HepG2 (cell line): Measurements from ENCODE around the gene CHP1. TPM values are rescaled to one million over a fixed set of nuclear protein-coding genes. Genes with fewer than 3 reads are reported as not detected.

Experiments used
- ATAC-seq: fragments of 200-7000 bp; cut with Tn5 transposase; 3 replicates; pipeline ENCODE4 v1.9.1; 2020; ENCODE audit warnings: mild to moderate bottlenecking, moderate library complexity
- BruUV-seq: library from RNA; stranded (reverse); fragments of 400-500 nt; replicated peaks from 2 replicates; lab custom pipeline; 2021; lab: Mats Ljungman, UMichigan
- CTCF ChIA-PET: fragments of 300-600 bp; formaldehyde crosslinking; extraction: SDS; loops from one replicate; lab custom pipeline; 2021; ENCODE audit warnings: low total read pairs, inconsistent platforms, low intra/inter-chr PET ratio; lab: Yijun Ruan, JAX
- POLR2A ChIA-PET: fragments of 350-600 bp; sonication (Branson Sonifier 250); formaldehyde crosslinking; loops from one replicate; lab custom pipeline; 2020; ENCODE audit warnings: antibody characterized with exemption, inconsistent platforms; lab: Yijun Ruan, JAX
- DNase-seq: peaks from one replicate; pipeline ENCODE4 v3.0.0-alpha.2; 2015; ENCODE audit warnings: low spot score
- FAIRE-seq: peaks from 3 replicates; lab custom pipeline; 2011; peaks lifted over from hg19 to GRCh38; lab: Jason Lieb, UNC
- H2AFZ ChIP-seq: one replicate; pipeline ENCODE4 v1.6.1; 2011; ENCODE audit warnings: low read length, inconsistent platforms
- H3K27ac ChIP-seq: fragments of 300-600 bp; 3 replicates; pipeline ENCODE4 v1.8.0; 2011; ENCODE audit warnings: mixed run types, mild to moderate bottlenecking, mixed read lengths, low read length, inconsistent platforms; ENCODE audit not compliant: insufficient read depth; ENCODE audit errors: extremely low read length
- H3K27me3 ChIP-seq, 2 experiments: fragments of 200-600 bp in 1 of 2; 2 replicates in 1 of 2; 3 replicates in 1 of 2; pipeline versions ENCODE4 v1.6.0 to v1.8.0; 2011; ENCODE audit warnings: low read length in 2 of 2, mild to moderate bottlenecking in 2 of 2, moderate library complexity in 2 of 2, inconsistent platforms in 1 of 2; ENCODE audit not compliant: insufficient read depth in 2 of 2, control insufficient read depth in 1 of 2
- H3K36me3 ChIP-seq, 2 experiments: fragments of 200-600 bp in 1 of 2; replicated peaks in 1 of 2; 2 replicates in 1 of 2; 3 replicates in 1 of 2; pipeline versions ENCODE4 v1.5.1 to v1.8.0; 2011; ENCODE audit warnings: low read length in 2 of 2, inconsistent platforms in 1 of 2; ENCODE audit not compliant: insufficient read depth in 2 of 2, control insufficient read depth in 1 of 2
- H3K4me1 ChIP-seq: 2 replicates; pipeline ENCODE4 v1.5.1; 2012; ENCODE audit warnings: low read length, inconsistent platforms; ENCODE audit not compliant: insufficient read depth
- H3K4me2 ChIP-seq: 2 replicates; pipeline ENCODE4 v1.6.0; 2011; ENCODE audit warnings: low read depth, low read length, inconsistent platforms
- H3K4me3 ChIP-seq, 3 experiments: fragments of 200-600 bp in 1 of 3; sonication (generic), shearing (Covaris generic) in 1 of 3; replicated peaks in 1 of 3; 2 replicates each; pipeline ENCODE4 v1.5.1; 2011 to 2016; ENCODE audit warnings: low read length in 3 of 3, inconsistent platforms in 2 of 3, low read depth in 2 of 3, mild to moderate bottlenecking in 2 of 3, control low read depth in 1 of 3, mixed read lengths in 1 of 3; ENCODE audit not compliant: insufficient read depth in 1 of 3
- H3K79me2 ChIP-seq: one replicate; pipeline ENCODE4 v1.6.1; 2011; ENCODE audit warnings: low read length, inconsistent platforms; ENCODE audit not compliant: insufficient read depth
- H3K9ac ChIP-seq: 2 replicates; pipeline ENCODE4 v1.6.0; 2011; ENCODE audit warnings: mild to moderate bottlenecking, low read depth, low read length, inconsistent platforms; ENCODE audit not compliant: insufficient read depth
- H3K9me3 ChIP-seq: 2 replicates; pipeline ENCODE4 v1.5.1; 2012; ENCODE audit warnings: mild to moderate bottlenecking, low read length
- H4K20me1 ChIP-seq: 2 replicates; pipeline ENCODE4 v1.6.0; 2011; ENCODE audit warnings: inconsistent platforms, mild to moderate bottlenecking, low read length, moderate library complexity; ENCODE audit not compliant: insufficient read depth
- NFE2 ChIP-seq: sonication (generic); formaldehyde crosslinking; IDR thresholded peaks from 2 replicates; pipeline ENCODE4 v1.4.0; 2020; ENCODE audit warnings: missing genetic modification reagents
- RFXANK ChIP-seq: IDR thresholded peaks from 2 replicates; pipeline ENCODE4 v1.6.1; 2016
- RXRA ChIP-seq: sonication (generic); formaldehyde crosslinking; IDR thresholded peaks from 2 replicates; pipeline ENCODE4 v1.5.1; 2020; ENCODE audit warnings: missing genetic modification reagents
- TEF ChIP-seq: sonication (generic); formaldehyde crosslinking; IDR thresholded peaks from 2 replicates; pipeline ENCODE4 v1.5.0; 2020; ENCODE audit warnings: missing genetic modification reagents
- ZNF121 ChIP-seq: sonication (generic); formaldehyde crosslinking; IDR thresholded peaks from 2 replicates; pipeline ENCODE4 v1.5.0; 2020; ENCODE audit warnings: mild to moderate bottlenecking, missing genetic modification reagents
- WGBS: methylation state at CpG from one replicate; pipeline ENCODE4 v1.1.6; 2017; ENCODE audit warnings: low lambda C conversion rate; 5-methylcytosine and 5-hydroxymethylcytosine counted together
- in situ Hi-C: cut with HindIII; loops from 2 replicates; pipeline ENCODE4 v1.10.0; 2017; ENCODE audit warnings: low pct_unique_long_range_greater_than_20kb; ENCODE audit not compliant: extremely low pct_ligation_motif_present
- intact Hi-C: fragments of 100-400 bp; cut with micrococcal nuclease; formaldehyde crosslinking; loops from one replicate; pipeline ENCODE4 v1.10.0; 2022; ENCODE audit not compliant: unreplicated experiment
- polyA plus RNA-seq, 8 experiments: library from polyadenylated mRNA; depleted of rRNA in 3 of 8; stranded (reverse) in 7 of 8; unstranded in 1 of 8; fragments of >200 nt; fragmentation: Illumina TruSeq in 4 of 8; extraction: Trizol in 4 of 8; gene quantifications; 2 replicates each; pipeline versions ENCODE4 v1.2.1 to v1.2.3, GENCODE V29; 2011 to 2016; ENCODE audit warnings: low read depth in 4 of 8, missing spikeins in 1 of 8, mixed read lengths in 1 of 8; ENCODE audit not compliant: insufficient read depth in 1 of 8
- total RNA-seq, 5 experiments: library from RNA; depleted of rRNA; stranded (reverse); fragments of >200 nt; fragmentation: Illumina TruSeq; extraction: Trizol; gene quantifications; 2 replicates each; pipeline ENCODE4 v1.2.3, GENCODE V29; 2016; ENCODE audit warnings: low read depth in 1 of 5
- TF ChIP-seq, protein P1 (sequence below): sonication (generic); formaldehyde crosslinking; IDR thresholded peaks from 2 replicates; pipeline ENCODE4 v1.4.0; 2020; ENCODE audit warnings: missing genetic modification reagents
- TF ChIP-seq, protein P2 (sequence below): sonication (generic); formaldehyde crosslinking; IDR thresholded peaks from 2 replicates; pipeline ENCODE4 v1.8.1; 2023; ENCODE audit warnings: missing genetic modification reagents, mild to moderate bottlenecking, borderline replicate concordance

CHP1 gene
- total and polyA plus RNA-seq, 2 of the 13 experiments (the other 11 are each of a cell fraction or from before 2014, with no cell fraction given), result 49.6 to 76.4 TPM

GRCh38 chr15:41289953-41290352, 58.9 kb downstream of the CHP1 start (continued):
- TF ChIP-seq TEF (CRISPR knock-in tag) (no peak), RXRA (CRISPR knock-in tag) (no peak)
- TF ChIP-seq, protein P1, sequence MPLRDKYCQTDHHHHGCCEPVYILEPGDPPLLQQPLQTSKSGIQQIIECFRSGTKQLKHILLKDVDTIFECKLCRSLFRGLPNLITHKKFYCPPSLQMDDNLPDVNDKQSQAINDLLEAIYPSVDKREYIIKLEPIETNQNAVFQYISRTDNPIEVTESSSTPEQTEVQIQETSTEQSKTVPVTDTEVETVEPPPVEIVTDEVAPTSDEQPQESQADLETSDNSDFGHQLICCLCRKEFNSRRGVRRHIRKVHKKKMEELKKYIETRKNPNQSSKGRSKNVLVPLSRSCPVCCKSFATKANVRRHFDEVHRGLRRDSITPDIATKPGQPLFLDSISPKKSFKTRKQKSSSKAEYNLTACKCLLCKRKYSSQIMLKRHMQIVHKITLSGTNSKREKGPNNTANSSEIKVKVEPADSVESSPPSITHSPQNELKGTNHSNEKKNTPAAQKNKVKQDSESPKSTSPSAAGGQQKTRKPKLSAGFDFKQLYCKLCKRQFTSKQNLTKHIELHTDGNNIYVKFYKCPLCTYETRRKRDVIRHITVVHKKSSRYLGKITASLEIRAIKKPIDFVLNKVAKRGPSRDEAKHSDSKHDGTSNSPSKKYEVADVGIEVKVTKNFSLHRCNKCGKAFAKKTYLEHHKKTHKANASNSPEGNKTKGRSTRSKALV (CRISPR knock-in tag), result no peak
- TF ChIP-seq, protein P2, sequence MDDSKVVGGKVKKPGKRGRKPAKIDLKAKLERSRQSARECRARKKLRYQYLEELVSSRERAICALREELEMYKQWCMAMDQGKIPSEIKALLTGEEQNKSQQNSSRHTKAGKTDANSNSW, result no peak

- Histone ChIP-seq H3K27me3 (no peaks in the 10 kb centered on the region), H3K36me3 (peaks cover 2 to 39% of the 10 kb centered on the region in 2 experiments; a peak in 4 of 5 replicates), H3K4me2 (no peak overlapping the region), H2AFZ (no peak overlapping the region), H3K27ac (no peak overlapping the region), H3K79me2 (peaks cover 26% of the 10 kb centered on the region), H3K4me3 (no peak overlapping the region), H3K9me3 (no peaks in the 10 kb centered on the region), H4K20me1 (peaks cover 12% of the 10 kb centered on the region), H3K9ac (no peak overlapping the region), H3K4me1 (peaks cover 44% of the 10 kb centered on the region)
- WGBS, result 96% methylated on average over 9 of the region's 9 CpGs
- peak; percentile 25; the same call in 2 of the 3 replicates for ATAC-seq
- no TSS peak for BruUV-seq
- ChIA-PET POLR2A (interaction anchor here (0.7 kb wide), 1 partner anchor 9 kb away, joined by 3 read pairs; no protein-coding TSS in a partner anchor), CTCF (no interaction called here)
- TF ChIP-seq RFXANK (CRISPR knock-in tag) (no peak), NFE2 (CRISPR knock-in tag) (no peak), ZNF121 (peak; percentile 62)
- in situ Hi-C loops, result no loop called here
- no peak for FAIRE-seq
- DNase-seq, result no peak
- intact Hi-C loops, result no loop called here
Observed at GRCh38 chr15:41291065-41291631, 60.1 kb downstream of the CHP1 start.
